GM19025 (cell line): ENCODE data around the gene DEAF1.

Experiments used
- ATAC-seq: cut with Tn5 transposase; IDR thresholded peaks from one replicate; pipeline ENCODE4 v1.9.1; 2021; ENCODE audit warnings: mild to moderate bottlenecking, low read depth, moderate library complexity; ENCODE audit not compliant: unreplicated experiment

DEAF1 gene

DNA sequence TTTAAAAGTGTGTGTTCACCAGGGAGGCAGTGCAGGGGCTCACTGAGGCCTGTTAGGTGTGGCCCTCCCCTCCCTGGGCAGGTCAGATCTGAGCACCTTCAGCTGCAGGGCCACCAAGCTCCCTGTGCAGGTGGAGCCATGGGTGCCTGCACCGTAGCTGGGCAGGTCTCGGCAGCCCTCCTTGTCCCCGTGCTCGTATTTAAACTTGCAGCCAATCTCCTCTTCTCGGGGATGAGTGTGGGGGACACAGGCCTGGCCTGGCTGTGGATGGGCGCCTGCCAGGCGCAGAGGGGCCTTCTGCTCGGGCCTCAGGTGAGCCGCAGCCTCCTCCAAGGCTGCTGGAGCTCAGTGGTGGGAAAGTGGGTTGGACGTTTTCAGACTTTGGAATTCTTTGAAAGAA is 99.6 kb downstream of the DEAF1 start:
- ATAC-seq = no peak
